NCI-H2107 (cell line): ENCODE results near the gene USP49.
"Not testable (repeated sequence)": the region's sequence is repeated elsewhere in the genome, so short reads cannot be mapped to it uniquely, and the experiment has no call there.

ENCODE experiments used
- DNase-seq: peaks from one replicate; lab custom pipeline; 2025; lab: John Stamatoyannopoulos, UW

Gene USP49

DNA sequence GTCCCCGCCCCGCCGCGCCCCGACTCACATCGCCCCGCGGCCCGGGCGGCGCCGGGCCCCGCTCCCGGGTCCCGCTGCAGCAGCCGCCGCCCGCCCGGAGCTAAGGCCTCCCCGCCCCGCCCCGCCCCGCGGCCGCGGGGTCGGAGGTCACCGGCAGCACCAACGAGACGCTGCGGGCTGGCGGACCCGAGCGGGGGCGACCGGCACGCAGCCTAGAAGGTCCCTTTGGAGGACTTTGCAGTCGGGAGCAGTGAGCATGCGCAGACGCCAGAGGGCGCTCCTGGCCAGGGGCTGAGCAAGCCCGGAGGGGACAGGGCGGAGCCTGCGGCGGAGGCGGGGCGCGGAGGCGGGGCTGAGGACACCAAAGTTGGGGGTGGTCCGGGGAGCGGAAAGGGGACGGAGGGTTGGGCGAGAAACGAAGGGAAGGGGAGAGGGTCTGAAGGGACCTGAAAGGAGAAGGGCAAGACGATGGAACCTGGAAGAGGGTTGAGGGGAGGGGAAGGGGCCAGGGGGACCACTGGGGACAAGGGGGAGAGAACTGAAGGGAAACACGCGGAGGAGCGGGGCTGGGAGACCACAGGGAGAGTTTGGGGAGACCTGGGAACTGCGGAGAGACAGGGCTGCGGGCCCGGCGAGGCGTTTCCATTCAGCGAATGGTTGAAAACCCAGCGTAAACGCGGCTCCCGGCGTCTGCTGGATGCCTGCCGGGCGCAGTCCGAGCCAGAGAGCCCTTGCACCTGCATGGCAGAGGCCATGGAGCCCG, 115.2 kb downstream of the USP49 start, which contains the start of gene FRS3:
Gene FRS3, minus strand, starts transcription at position 113 of the 763 bp plus-strand sequence. CDS start 2,913 bp downstream, outside the sequence.
- peak; percentile 67 for DNase-seq

- no peak for DNase-seq
These were observed 115.8 kb downstream of the USP49 start for GRCh38 chr6:41779336-41779735.

GRCh38 chr6:41778895-41779294, 116.3 kb downstream of the USP49 start:
- DNase-seq: no peak

DNA sequence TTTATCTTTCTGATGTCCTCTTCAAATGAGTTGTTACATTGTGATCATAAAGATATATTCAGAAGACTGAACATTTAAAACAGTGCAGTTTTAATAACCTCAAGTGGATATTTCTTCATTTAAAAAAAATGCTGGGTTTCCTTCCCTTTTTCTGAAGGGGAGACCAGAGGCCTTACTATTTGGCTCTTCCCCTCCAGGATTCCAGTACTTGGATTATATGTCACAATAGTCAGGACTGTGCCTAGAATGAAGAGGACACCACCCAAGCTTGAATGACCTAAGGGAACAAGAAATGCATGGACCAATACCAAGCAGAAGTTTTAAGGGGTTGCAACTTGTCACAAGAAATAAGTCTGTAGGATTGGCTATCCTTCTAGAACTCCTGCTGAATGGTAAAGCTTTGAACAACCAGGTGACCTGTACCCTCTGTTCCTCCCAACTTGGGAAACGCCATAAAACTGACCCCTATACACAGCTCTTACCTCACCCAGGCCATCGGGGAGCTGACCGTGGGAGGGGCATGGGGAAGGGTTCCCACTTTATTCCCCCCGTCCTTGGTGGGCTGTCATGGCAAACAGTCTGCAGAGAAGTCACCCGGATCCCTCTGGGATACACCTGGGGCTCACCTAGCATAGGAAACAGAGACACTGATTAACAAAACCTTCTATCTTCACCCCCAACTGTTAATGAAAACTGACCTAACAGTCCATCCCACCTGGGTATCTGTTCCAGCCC, 117.5 kb downstream of the USP49 start:
- DNase-seq: no peak

DNA sequence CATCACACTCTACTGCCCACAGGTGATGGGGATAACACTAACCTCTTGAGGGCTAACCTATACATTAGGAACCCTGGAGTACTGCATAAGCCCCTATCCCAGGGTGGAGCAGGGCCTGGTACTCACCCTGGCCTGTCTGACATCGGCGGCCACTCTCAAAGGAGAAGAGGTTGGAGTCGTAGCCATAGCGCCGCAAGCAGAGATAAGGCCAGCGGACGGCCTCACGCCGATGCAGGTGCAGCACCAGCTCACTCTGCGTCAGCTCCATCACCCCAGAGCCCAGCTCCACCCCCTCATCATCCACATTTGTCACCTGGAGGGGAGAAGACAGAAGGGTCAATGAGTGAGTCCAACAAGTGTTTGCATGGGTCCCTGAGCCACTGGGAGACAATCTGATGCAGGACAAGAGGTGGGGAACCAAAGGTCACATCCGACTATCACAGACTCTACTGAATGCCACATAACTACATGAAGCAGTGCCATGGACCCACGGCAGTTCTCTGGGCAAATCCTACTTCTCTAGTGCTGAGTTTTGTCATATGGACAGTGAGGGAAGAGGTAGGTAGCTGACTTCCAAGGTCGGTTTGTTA, 119.8 kb downstream of the USP49 start:
- DNase-seq: no peak

DNA sequence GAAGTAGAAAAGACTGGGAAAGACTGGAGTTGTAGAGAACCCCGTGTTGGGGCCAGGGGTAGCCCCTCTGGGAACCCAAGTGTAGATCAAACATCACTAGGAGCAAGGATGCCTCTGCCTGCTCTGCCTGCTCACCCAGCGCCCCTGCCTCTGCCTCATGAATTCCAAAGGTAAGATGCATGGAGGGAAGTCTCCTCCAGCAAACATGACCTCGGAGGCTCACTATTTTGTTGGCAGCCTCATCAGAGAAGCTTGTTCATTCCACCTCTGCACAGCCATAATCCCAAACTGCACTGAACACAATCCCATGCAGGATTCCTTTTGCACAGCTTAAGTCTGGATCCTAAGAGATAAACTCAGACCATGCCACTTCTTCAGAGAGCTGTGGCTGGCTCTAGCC, 120.3 kb downstream of the USP49 start:
- DNase-seq: no peak

- no peak for DNase-seq
These were observed 123.9 kb downstream of the USP49 start for GRCh38 chr6:41771058-41771983.

DNA sequence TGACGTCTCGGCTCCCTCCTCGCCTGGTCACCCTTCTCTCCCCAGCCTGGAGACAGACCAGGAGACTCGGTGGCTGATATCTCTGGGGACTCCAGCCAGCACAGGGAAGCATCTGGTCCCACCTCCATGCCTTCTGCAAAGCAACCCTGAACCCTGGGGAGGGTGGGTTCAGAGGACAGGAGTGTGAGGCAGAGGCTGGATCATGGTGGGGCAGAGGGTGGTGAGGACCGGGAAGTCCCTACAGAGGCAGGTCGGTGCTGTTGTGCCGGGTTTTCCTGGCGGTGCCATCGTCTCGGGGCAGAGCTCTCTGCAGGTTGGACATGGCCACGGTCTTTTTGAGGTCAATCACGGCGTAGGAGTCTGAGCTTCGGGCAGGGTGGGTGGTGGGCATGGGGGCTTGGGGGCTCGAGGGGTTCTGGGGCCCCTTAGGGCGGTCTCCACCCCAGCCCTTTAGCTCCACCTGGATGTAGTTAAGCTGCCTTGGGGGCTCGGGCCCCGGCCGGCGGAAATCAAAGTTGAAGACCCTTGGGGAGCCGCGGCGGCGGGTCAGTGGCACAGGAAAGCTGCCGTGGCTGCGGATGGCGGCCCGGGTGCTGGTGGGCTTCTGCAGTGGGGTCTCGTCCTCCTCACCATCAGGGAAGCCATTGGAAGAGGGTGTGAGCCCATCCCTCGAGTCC, 124.7 kb downstream of the USP49 start:
- no peak for DNase-seq

DNA sequence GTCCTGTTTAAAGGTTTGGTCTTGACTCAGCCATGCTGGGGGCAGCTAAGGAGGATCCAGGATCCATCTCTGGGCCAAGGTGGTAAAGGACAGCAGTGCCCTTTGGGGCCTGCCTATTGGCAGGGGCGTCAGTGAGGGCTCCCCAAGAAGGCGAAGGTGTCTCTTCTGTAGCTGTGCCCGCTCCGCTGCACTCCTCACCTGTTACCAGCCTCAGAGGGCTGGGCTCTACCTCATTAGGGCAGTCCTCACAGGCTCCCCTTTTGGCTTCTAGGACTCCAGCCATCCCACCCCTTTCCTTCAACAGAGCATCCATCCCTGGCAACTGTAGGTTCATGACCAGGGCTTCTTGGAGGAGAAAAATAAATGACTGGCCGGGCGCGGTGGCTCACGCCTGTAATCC, 125.8 kb downstream of the USP49 start:
- no peak for DNase-seq

GRCh38 chr6:41768545-41769308, 126.4 kb downstream of the USP49 start:
- DNase-seq: no peak

DNA sequence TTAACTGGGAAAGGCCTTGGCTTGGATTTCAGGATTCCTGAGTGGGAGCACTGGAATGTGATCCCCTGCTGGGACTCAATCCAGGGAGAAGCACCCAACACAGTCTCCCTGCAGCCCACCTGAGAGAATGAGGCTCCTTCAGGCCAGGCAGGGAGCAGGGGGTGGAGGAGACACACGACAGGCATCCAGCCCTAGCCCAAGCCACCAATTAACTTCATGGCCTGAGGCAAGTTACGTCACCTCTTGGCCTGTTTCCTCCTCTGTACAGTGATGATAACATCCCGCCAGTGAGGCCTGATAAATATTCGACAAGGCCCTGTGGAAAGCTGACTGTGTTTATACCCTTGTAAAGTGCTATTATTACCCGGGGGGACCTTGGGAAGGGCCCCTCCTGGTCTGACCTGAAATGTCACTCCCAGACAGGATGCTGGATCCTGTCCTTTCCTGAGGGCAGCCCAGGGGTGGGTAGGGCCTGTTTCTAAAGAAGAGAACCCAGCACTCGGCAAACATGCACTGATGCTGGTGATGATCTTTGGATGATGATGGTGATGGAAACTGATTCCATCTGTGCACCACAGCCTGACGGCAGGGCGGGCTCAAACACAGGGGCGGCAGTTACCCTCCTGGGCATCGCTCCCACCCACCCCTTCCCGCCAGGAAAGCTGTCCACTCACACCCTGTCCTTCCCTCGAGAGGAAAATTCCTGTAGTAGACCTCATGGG, 127.9 kb downstream of the USP49 start:
- DNase-seq: no peak

DNA sequence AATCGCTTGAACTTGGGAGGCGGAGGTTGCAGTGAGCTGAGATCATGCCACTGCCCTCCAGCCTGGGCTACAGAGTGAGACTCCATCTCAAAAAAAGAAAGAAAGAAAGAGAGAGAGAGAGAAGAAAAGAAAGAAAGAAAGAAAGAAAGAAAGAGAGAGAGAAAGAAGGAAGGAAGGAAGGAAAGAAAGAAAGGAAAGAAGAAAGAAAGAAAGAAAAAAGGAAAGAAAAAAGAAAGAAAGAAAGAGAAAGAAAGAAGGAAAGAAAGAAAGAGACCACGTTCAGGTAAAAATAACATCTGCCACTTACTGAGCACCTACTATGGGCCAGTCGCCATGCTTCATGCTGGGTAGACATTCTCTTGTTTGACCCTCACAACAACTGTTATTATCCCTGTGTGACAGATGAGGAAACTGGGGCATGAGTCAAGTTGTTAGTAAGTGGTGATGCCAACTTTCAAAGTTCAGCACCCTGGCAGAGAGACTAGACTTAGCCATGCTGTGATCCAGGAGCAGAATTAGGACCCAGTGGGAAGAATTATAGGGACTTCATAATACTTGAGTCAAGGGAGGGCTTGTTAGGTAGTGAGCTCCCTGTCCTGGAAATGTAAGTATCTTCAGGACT, 129.0 kb downstream of the USP49 start:
- DNase-seq: not testable (repeated sequence)

DNA sequence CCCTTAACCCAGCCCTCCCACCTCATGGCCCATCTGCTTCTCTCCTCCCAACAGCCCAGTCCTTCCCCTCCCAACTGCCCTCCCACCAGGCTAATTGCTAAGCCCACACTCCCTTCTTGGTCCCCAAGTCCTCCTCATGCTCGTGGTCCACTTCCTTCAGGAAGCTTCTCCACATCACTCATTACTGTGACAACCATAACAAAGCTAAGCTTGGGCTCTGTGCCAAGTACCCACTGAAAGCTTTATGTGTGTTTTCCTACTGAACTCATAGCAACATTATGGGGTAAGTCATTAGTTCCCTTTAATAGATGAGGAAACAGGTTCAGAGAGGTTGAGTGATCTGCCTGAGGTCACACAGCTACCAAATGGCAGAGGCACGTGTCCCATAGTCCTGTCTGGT, 131.7 kb downstream of the USP49 start:
- DNase-seq: no peak

DNA sequence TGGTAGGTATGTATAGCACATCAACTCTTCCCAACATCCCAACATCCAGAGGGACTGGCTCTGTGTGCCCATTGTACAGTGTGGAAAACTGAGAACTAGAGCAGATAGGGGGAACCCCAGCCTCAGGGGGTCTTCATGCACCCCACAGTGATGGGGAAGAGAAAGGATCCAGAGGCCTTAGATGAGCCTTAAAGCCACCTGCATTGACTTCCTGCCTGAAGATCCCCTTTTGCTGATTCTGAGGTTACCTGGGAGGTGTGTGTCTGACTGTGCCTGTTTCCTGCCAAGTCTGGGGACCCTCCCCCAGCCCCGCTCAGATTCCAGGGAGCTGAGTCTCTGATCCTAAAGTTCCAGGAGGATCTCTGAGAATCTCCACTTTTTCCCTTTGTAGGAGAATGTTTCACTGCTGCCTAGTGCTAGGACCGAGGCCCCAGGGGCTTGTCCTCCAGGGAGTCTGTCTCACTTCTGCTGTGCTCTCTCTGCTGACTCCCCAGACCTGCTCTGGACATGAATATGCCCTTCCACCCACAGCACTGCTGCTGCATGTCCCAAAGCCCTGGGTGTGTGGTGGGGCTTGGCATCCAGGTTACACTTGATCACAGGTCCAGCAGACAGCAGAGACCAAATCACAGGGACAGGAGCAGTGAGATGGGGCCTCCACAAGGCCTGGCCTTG, 135.1 kb downstream of the USP49 start:
- no peak for DNase-seq

GRCh38 chr6:41759106-41759904, 135.9 kb downstream of the USP49 start:
- no peak for DNase-seq

DNA sequence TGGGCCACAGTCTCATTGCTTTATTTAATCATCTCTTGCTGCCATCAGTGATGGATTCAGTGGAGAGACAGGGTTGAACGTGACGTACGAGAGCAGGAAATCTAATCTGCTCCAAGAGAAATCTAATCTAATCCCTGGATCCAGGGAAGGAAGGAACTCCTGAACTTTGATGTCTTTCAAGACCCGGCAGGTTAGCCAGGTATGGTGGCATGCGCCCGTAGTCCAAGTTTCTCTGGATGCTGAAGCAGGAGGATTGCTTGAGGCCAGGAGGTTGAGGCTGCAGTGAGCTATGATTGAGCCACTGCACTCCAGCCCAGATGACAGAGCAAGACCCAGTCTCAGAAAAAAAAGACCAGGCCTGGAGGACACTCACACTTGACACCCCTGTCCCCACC, 136.5 kb downstream of the USP49 start:
- DNase-seq: no peak

DNA sequence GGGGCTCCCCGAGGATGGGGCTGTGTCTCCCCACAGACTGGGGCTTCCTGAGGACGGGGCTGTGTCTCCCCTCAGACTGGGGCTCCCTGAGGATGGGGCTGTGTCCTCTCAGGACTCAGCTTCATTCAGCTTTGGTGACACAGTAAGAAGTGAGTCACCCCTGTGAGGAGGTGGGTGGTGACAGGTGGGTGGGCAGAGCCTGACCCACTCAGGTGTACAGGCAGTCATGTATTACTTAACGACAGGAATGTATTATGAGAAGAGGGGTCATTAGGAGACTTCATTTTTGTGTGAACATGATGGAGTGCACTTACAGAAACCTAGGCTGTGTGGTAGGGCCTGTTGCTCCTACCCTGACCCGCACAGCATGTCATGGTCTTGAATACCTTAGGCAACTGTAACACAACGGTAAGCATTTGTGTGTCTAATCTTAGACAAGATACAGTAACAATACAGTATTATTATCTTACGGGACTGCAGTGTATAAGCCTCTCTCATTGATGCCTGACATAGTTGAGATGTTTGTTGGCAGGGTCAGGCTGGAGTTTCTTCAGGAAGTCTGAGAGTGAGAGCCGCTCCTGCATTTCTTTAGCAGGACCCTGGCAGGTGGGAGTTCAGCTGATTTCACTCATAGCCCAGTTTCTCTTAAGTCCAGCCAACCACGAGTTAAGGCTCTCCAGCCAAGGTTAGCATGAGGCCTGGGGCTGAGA, 137.1 kb downstream of the USP49 start:
- DNase-seq: no peak
